ENCODE measurements around the gene ATP6V1F.

DNA sequence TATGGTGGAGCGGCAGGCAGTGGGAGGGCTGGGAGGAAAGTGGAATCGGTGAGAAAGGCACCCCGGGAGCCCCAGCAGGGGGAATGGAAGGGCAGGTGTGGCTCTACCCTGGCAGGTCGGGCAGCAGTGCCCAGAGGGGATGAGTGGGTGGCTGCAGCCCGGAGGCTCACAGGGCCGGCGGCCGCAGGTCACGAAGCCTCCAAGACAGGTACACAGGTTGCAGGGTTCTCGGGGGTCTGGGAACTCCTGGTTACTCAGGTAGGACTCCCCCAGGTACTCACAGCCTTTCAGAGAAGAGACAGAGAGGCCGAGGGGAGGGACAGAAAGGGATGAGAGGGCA is 26.1 kb downstream of the ATP6V1F start:
- TF ChIP-seq SUZ12 (IDR thresholded peaks at IDR 0.05; ENCODE audit: extremely low read depth, insufficient read depth, insufficient read length): no peak
- TF ChIP-seq ZNF274 (IDR thresholded peaks at IDR 0.05; ENCODE audit: low read depth, low read length): no peak
